22Rv1 (cell line): ENCODE results near the gene FHAD1.

Source experiments
- H3K27ac ChIP-seq: fragments of 450-650 bp; 2 replicates; pipeline ENCODE4 v1.5.1; 2017
- CTCF ChIP-seq: fragments of 450-650 bp; IDR thresholded peaks from 2 replicates; pipeline ENCODE4 v1.5.1; 2017; ENCODE audit warnings: mild to moderate bottlenecking
- ZFX ChIP-seq: fragments of 450-650 bp; IDR thresholded peaks from 2 replicates; pipeline ENCODE4 v1.6.1; 2017; ENCODE audit warnings: antibody characterized with exemption, borderline replicate concordance

Gene FHAD1

DNA sequence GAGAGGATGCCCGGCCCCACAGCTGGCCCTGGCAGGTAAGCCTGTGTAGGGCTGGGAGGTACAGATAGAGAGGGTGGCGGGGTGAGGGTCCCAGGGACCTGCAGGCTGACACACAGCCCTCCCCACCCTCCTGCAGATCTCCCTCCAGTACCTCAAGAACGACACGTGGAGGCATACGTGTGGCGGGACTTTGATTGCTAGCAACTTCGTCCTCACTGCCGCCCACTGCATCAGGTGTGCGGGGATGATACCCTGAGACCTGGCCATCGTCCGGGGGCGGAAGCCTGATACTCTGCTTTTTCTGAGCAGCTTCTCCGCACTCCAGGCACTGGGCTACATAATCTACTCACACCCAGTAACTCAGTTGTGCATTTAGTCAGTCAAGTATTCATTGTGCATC lies 193.3 kb downstream of the FHAD1 start:
- no peak for TF ChIP-seq CTCF
- no peak for TF ChIP-seq ZFX
- H3K27ac ChIP-seq: no peak overlapping the region

- no peak overlapping the region for H3K27ac ChIP-seq
- no peak for TF ChIP-seq ZFX
- no peak for TF ChIP-seq CTCF
Measured at GRCh38 chr1:15441247-15441646, 194.2 kb downstream of the FHAD1 start.

DNA sequence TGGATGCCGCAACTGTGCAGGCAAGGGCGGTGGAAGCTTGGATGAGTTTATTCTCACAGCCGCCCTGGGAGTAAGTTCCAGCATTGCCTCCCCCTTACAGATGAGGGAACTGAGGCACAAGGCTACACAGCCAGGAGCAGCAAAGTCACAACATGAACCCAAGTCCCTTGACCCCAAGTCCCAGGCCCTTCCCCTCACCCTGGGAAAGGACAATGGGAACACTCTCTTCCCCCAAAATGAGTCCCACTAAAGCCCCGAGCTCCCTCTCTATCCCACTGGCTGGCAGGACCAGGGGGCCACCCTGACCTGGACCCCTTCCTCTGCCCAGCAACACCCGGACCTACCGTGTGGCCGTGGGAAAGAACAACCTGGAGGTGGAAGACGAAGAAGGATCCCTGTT lies 195.1 kb downstream of the FHAD1 start:
- no peak overlapping the region for H3K27ac ChIP-seq
- TF ChIP-seq CTCF: no peak
- TF ChIP-seq ZFX: no peak

DNA sequence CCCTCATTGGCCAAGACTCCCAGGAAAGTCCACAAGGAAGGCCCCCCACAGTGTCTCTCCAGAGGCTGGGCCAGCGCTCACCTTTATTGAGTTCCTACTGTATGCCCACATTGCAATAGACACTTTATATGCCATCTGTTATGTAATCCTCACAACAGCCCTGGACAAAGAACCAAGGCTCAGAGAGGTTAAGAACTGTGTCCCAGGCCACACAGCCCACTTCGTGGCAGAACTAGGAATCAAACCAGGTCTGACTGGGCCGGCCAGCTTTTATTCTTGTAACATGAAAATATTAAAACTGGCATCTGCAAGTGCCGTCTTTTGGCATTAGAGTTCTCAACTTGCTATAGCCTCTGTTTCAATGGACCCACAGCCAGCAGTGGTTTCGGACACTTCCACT lies 195.7 kb downstream of the FHAD1 start:
- H3K27ac ChIP-seq: no peak overlapping the region
- TF ChIP-seq CTCF (no peak), ZFX (no peak)

GRCh38 chr1:15443281-15443680 lies 196.3 kb downstream of the FHAD1 start:
- TF ChIP-seq ZFX (no peak), CTCF (no peak)
- H3K27ac ChIP-seq: no peak overlapping the region

- H3K27ac ChIP-seq: no peak overlapping the region
- TF ChIP-seq CTCF (no peak), ZFX (no peak)
Measured at GRCh38 chr1:15444468-15445389, 197.7 kb downstream of the FHAD1 start.

GRCh38 chr1:15445390-15446122 lies 198.5 kb downstream of the FHAD1 start:
- TF ChIP-seq ZFX (no peak), CTCF (no peak)
- H3K27ac ChIP-seq: no peak overlapping the region
